CD4-positive, alpha-beta T cell treated with Interleukin-12 subunit alpha and Interleukin-12 subunit beta, for 1 hour (primary cell): Measurements from ENCODE around the gene JAK1.
"Not testable (repeated sequence)": the region's sequence is repeated elsewhere in the genome, so short reads cannot be mapped to it uniquely, and the experiment has no call there.

Experiments used
- DNase-seq: peaks from one replicate; pipeline ENCODE4 v3.0.0-alpha.2; 2020

The JAK1 gene

GRCh38 chr1:64966158-64966971, at the start of gene JAK1:
Gene JAK1 (minus strand): TSS chr1:64966549. CDS start chr1:64886264, 80,285 bp downstream.
- DNase-seq: peak; percentile 91

- DNase-seq: no peak
Measured at GRCh38 chr1:65014321-65014720, 48.0 kb upstream of the JAK1 start.

- no peak for DNase-seq
Measured at GRCh38 chr1:65011983-65012382, 45.6 kb upstream of the JAK1 start.

- no peak for DNase-seq
Measured at GRCh38 chr1:65009724-65010420, 43.5 kb upstream of the JAK1 start.

- DNase-seq: peak; percentile 25
Measured at GRCh38 chr1:65009176-65009575, 42.8 kb upstream of the JAK1 start.

GRCh38 chr1:65006806-65007205, 40.5 kb upstream of the JAK1 start:
- no peak for DNase-seq

- DNase-seq: no peak
Measured at GRCh38 chr1:65003316-65003664, 36.9 kb upstream of the JAK1 start.

GRCh38 chr1:65002508-65003315, 36.4 kb upstream of the JAK1 start:
- DNase-seq: peak; percentile 74

GRCh38 chr1:65002156-65002507, 35.8 kb upstream of the JAK1 start:
- DNase-seq: no peak

GRCh38 chr1:65001231-65001792, 35.0 kb upstream of the JAK1 start:
- peak; percentile 70 for DNase-seq

GRCh38 chr1:64998425-64998948, 32.1 kb upstream of the JAK1 start:
- not testable (repeated sequence) for DNase-seq

GRCh38 chr1:64996541-64997257, 30.4 kb upstream of the JAK1 start:
- DNase-seq: no peak

- no peak for DNase-seq
Measured at GRCh38 chr1:64995316-64995715, 29.0 kb upstream of the JAK1 start.

- no peak for DNase-seq
Measured at GRCh38 chr1:64986903-64987871, 20.8 kb upstream of the JAK1 start.

GRCh38 chr1:64984737-64985136, 18.4 kb upstream of the JAK1 start:
- DNase-seq: no peak

GRCh38 chr1:64984106-64984505, 17.8 kb upstream of the JAK1 start:
- no peak for DNase-seq

- DNase-seq: no peak
Measured at GRCh38 chr1:64983110-64983509, 16.8 kb upstream of the JAK1 start.

GRCh38 chr1:64981601-64982533, 15.5 kb upstream of the JAK1 start:
- no peak for DNase-seq

- DNase-seq: no peak
Measured at GRCh38 chr1:64980745-64981600, 14.6 kb upstream of the JAK1 start.
